ENCODE measurements around the gene PHYHIPL. TPM values are rescaled to one million over a fixed set of nuclear protein-coding genes. Genes with fewer than 3 reads are reported as not detected.

Gene PHYHIPL
- total RNA-seq, 1 experiment from 2014 or later, result not detected

GRCh38 chr10:59255463-59255862 is 79.0 kb downstream of the PHYHIPL start:
- DNase-seq (ENCODE audit: low spot score), result no peak

- DNase-seq (ENCODE audit: low spot score), result no peak
These were observed 80.8 kb downstream of the PHYHIPL start for GRCh38 chr10:59257224-59257623.

- no peak for DNase-seq (ENCODE audit: low spot score)
These were observed 82.4 kb downstream of the PHYHIPL start for GRCh38 chr10:59258890-59259289.

GRCh38 chr10:59265141-59265540 is 88.7 kb downstream of the PHYHIPL start:
- DNase-seq (ENCODE audit: low spot score), result no peak

- DNase-seq (ENCODE audit: low spot score), result no peak
These were observed 89.9 kb downstream of the PHYHIPL start for GRCh38 chr10:59266321-59266720.

- DNase-seq (ENCODE audit: low spot score), result no peak
These were observed 92.0 kb downstream of the PHYHIPL start for GRCh38 chr10:59268460-59268859.

- DNase-seq (ENCODE audit: low spot score), result no peak
These were observed 93.2 kb downstream of the PHYHIPL start for GRCh38 chr10:59269651-59270050.

- DNase-seq (ENCODE audit: low spot score), result no peak
These were observed 94.0 kb downstream of the PHYHIPL start for GRCh38 chr10:59270492-59270891.

GRCh38 chr10:59271160-59271559 is 94.7 kb downstream of the PHYHIPL start:
- no peak for DNase-seq (ENCODE audit: low spot score)

GRCh38 chr10:59272061-59272460 is 95.6 kb downstream of the PHYHIPL start:
- DNase-seq (ENCODE audit: low spot score), result no peak

GRCh38 chr10:59273445-59273844 is 97.0 kb downstream of the PHYHIPL start:
- DNase-seq (ENCODE audit: low spot score), result no peak

- no peak for DNase-seq (ENCODE audit: low spot score)
These were observed 99.7 kb downstream of the PHYHIPL start for GRCh38 chr10:59276133-59276532.

- no peak for DNase-seq (ENCODE audit: low spot score)
These were observed 100.5 kb downstream of the PHYHIPL start for GRCh38 chr10:59276919-59277318.

GRCh38 chr10:59279476-59279875 is 103.0 kb downstream of the PHYHIPL start:
- no peak for DNase-seq (ENCODE audit: low spot score)

GRCh38 chr10:59279991-59280505 is 103.6 kb downstream of the PHYHIPL start:
- no peak for DNase-seq (ENCODE audit: low spot score)

GRCh38 chr10:59281861-59282260 is 105.4 kb downstream of the PHYHIPL start:
- no peak for DNase-seq (ENCODE audit: low spot score)

- DNase-seq (ENCODE audit: low spot score), result no peak
These were observed 107.1 kb downstream of the PHYHIPL start for GRCh38 chr10:59283456-59284091.

GRCh38 chr10:59284118-59284975 is 107.9 kb downstream of the PHYHIPL start:
- peak; percentile 3 for DNase-seq (ENCODE audit: low spot score)

- DNase-seq (ENCODE audit: low spot score), result no peak
These were observed 108.6 kb downstream of the PHYHIPL start for GRCh38 chr10:59285073-59285472.

GRCh38 chr10:59285848-59286247 is 109.4 kb downstream of the PHYHIPL start:
- DNase-seq (ENCODE audit: low spot score), result no peak

- no peak for DNase-seq (ENCODE audit: low spot score)
These were observed 111.3 kb downstream of the PHYHIPL start for GRCh38 chr10:59287587-59288255.

GRCh38 chr10:59289853-59290252 is 113.4 kb downstream of the PHYHIPL start:
- DNase-seq (ENCODE audit: low spot score), result no peak

Data from A172 (cell line).